GM18526 (cell line): Measurements from ENCODE around the gene ADAMTS15.

Experiments
- POLR2A ChIP-seq: IDR thresholded peaks from 3 replicates; pipeline ENCODE4 v1.6.1; 2011; ENCODE audit not compliant: insufficient read length; ENCODE audit errors: extremely low read depth

ADAMTS15 gene

DNA sequence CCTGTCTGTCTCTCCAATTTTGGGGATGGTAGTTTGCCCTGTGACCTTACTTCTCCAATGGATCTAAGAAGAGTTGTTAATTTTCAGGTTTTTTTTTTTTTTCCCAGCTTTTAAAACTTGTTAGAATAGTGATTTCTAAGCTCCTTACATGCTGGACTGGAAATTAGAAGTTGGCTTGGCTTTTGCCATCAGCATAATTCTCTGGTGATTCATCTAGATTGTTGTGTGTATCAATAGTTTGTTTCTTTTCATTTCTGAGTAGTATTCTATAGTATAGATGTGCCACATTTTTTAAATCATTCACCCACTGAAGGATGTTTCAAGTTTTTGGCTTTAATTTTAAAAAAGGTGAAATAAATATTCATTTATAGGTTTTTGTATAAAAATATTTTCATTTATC lies 51.4 kb downstream of the ADAMTS15 start:
- TF ChIP-seq POLR2A: no peak

GRCh38 chr11:130504317-130504716 lies 55.9 kb downstream of the ADAMTS15 start:
- TF ChIP-seq POLR2A: no peak

GRCh38 chr11:130508913-130509312 lies 60.5 kb downstream of the ADAMTS15 start:
- no peak for TF ChIP-seq POLR2A

DNA sequence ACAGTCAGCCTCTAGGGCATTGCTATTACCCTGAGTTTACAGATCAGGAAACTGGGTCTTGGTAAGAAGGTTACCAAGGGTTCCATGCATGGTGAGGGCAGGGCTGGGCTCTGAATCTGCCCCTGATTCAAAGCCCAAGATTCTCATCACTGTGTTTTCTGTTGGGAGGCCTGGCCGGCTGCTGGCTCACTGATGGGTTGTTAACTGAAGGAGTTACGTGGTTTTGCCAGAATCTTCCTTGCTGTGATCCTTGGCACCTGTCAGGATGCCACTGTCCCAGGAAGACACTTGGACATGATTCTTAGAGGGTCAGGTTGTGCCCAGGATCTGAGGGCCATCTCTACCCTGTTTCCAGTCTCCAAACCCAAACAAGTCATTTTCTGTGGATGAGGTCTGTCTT lies 61.5 kb downstream of the ADAMTS15 start:
- TF ChIP-seq POLR2A: no peak

DNA sequence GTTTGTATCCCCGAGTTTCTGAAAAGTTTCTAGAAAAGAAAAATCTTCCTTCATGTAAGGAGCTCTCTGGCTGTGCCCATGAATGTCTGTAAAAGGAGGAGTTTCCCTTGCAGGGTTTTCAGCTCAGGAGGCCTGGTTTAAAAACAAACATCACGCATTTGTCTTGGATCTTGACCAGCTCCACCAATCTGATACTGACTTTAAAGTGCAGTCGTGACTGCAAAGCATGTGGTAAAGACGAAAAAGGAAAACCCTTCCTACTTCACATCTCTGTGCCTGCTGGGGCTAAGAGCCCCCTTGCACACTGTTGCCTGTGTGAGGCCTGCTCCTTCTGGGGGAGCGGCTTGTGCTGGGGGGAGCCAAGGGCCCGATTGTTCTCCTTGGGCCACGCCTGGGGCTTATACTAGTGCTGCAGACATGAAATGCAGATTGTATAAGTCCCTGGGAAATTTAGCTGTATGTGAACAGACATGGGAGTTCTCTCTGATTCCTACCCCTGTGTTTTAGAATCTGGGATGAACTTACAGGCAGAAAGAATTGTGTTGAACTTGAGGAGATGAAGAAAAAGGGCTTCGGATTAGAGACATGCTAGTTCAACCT lies 62.1 kb downstream of the ADAMTS15 start:
- no peak for TF ChIP-seq POLR2A

DNA sequence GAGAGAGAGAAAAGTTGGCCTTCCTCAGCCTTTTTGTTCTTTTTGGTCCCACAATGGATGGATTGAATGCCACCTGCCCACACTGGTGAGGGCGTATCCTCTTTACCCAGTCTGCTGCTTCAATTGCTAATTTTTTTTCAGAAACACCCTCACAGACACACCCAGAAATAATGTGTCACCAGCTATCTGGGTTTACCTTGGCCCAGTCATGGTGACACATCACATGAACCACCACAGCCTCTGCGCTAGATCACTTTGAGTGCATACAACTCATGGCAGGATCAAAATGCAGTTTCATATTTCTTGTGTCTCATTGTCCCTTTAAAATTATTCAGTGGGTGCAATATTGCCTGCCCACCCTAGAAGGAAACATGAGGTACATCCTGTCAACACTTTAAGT lies 63.3 kb downstream of the ADAMTS15 start:
- TF ChIP-seq POLR2A: no peak

GRCh38 chr11:130512662-130513061 lies 64.2 kb downstream of the ADAMTS15 start:
- no peak for TF ChIP-seq POLR2A

- no peak for TF ChIP-seq POLR2A
These were observed 64.7 kb downstream of the ADAMTS15 start for GRCh38 chr11:130513132-130513531.

GRCh38 chr11:130514316-130514715 lies 65.9 kb downstream of the ADAMTS15 start:
- TF ChIP-seq POLR2A: no peak

- no peak for TF ChIP-seq POLR2A
These were observed 66.4 kb downstream of the ADAMTS15 start for GRCh38 chr11:130514851-130515250.

GRCh38 chr11:130515829-130516553 lies 67.5 kb downstream of the ADAMTS15 start:
- no peak for TF ChIP-seq POLR2A

- no peak for TF ChIP-seq POLR2A
These were observed 68.4 kb downstream of the ADAMTS15 start for GRCh38 chr11:130516554-130517505.

DNA sequence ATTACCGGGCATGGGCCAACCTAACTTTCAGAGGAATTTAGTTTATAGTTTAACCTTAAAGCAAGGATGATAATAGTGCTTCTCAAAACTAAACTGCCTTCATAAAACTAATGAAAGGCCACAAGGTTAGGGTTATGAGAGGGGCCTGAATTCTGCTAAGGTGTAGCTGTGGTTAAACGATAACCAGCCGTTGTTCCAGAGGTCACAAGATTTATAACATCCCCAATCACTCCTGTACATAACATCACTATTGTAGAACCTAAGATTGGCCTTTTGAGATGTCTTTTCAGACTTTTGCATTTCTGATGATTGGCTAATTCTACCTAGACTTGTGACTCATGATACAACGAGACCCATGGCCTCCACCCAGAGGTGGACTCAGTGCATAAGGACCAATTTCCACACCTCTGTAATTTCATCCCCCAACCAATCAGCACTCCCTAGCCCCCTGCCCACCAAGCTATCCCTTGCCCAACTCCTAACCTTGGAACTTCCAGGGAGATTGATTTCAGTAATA lies 69.8 kb downstream of the ADAMTS15 start:
- no peak for TF ChIP-seq POLR2A

DNA sequence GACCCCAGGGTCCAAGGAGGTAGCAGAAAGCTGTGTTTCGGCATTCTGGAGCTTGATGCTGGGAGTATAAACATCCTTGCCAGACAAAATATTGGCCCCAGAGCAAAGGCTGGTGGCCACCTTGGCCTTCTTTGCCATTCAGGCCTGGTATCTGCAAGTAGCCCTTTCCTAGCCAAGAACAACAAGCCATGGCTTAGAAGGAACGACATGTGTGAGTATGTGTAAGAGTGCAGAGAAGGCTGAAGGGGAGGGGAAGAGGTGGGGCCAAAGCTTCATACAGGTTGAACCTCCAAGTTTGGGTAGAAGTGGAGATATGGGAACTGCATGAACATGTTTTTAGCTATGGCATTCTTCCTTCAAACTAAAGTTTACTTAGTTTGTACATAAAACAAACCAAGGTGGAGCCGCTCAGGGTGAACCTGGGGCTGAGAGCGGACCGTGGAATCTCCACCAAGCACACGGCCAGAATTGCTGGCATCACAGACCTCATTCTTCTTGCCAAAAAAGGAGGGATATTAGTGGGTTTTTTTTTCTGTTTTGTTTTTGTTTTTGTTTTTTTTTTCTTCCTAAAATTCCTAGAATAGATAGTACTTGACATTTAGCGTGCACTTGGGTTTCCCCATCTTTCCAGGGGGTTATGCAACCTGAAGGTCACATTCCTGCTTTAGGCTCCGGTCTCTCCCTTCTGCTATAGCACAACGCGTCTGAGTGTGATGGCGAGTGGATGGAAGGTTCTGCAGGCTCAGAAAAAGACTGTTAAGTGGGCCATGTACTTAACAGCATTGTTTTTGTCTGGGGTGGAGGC lies 70.9 kb downstream of the ADAMTS15 start:
- TF ChIP-seq POLR2A: no peak

DNA sequence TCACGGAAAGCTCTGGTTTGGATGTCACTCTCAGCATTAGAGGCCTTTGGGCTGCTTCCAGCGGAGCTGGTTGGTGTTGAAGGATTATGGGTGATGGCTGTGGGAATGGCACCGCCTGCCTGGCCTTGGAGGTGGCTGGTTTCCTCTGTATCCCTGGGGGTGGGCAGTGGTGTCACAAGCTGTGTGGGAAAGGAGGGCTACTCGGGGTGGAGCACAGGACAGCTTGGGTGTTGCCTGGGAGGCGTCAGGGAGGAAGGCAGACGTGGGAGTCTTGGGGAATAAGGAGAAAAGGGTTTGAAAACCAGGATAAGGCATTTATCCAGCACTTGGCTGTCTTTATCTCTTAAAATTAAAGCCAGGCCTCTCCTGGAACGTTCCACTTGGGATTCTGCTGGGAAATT lies 71.8 kb downstream of the ADAMTS15 start:
- TF ChIP-seq POLR2A: no peak

DNA sequence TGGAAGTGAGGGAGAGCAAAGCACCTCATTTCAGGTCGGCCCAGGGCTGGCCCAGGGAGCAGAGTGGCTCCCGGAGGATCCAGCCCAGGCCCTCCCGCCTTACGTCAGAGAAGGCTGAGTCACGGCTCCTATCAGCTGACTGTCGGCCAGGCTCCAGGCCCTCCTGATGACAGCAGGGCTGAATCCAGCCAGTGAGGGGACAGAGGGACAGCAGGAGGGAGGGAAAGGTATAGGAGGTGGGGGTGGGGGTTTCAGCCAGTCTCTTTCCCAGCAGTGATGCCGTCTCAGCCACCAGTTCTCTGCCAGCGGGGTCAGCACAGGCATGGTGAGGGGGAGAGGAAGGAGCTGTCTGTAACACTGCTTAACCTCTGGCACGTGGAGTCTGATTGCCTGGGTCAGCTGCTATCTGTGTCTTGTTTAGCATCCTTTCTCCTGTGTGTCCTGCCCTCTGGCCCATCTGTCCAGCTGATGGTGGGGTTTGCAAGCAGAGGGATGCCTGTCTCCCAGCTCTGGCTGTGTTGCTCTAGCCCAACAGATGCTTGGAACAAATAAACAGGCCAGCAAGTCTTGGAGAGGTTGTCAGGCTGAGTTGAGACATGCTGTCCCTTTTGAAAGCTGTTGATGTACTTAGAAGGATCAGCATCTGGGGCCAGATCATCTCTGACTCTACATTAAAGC lies 74.0 kb downstream of the ADAMTS15 start:
- no peak for TF ChIP-seq POLR2A
